PFSK-1 (cell line): ENCODE results near the gene RTN4RL1.

Source experiments
- FOXP2 ChIP-seq: optimal IDR thresholded peaks from 2 replicates; pipeline ENCODE3; 2011; ENCODE audit warnings: borderline replicate concordance, control low read depth, inconsistent platforms; ENCODE audit not compliant: insufficient read depth; ENCODE audit errors: extremely low read length, extremely low read depth
- POLR2AphosphoS5 ChIP-seq: IDR thresholded peaks from 2 replicates; pipeline ENCODE4 v1.6.1; 2012; ENCODE audit warnings: low read depth, mild to moderate bottlenecking, control low read depth, low read length, moderate library complexity
- REST ChIP-seq, 2 experiments: IDR thresholded peaks; 2 replicates each; pipeline versions ENCODE4 v1.6.1 to v1.8.0; 2011 to 2012; ENCODE audit warnings: low read depth in 2 of 2, low read length in 2 of 2, control low read depth in 1 of 2, inconsistent platforms in 1 of 2, mild to moderate bottlenecking in 1 of 2, moderate library complexity in 1 of 2; ENCODE audit not compliant: insufficient read depth in 1 of 2
- SIN3A ChIP-seq: IDR thresholded peaks from 2 replicates; pipeline ENCODE4 v1.6.1; 2012; ENCODE audit warnings: mild to moderate bottlenecking, low read length, moderate library complexity, borderline replicate concordance; ENCODE audit not compliant: insufficient read depth
- TAF1 ChIP-seq: IDR thresholded peaks from 2 replicates; pipeline ENCODE4 v1.6.1; 2012; ENCODE audit warnings: low read length, control low read depth, borderline replicate concordance; ENCODE audit not compliant: insufficient read depth

The RTN4RL1 gene

GRCh38 chr17:2048805-2049204 is 23.7 kb upstream of the RTN4RL1 start:
- TF ChIP-seq SIN3A = no peak

GRCh38 chr17:2047590-2047989 is 22.5 kb upstream of the RTN4RL1 start:
- TF ChIP-seq POLR2AphosphoS5 = no peak
- TF ChIP-seq TAF1 = no peak
- no peak for TF ChIP-seq FOXP2
- TF ChIP-seq SIN3A = no peak
- TF ChIP-seq REST (IDR thresholded peaks at IDR 0.05; ENCODE audit: insufficient read depth in 1 of 2, low read depth in 2 of 2, low read length in 2 of 2) = no peak

- no peak for TF ChIP-seq REST (IDR thresholded peaks at IDR 0.05; ENCODE audit: insufficient read depth in 1 of 2, low read depth in 2 of 2, low read length in 2 of 2)
- no peak for TF ChIP-seq TAF1
- TF ChIP-seq FOXP2 = no peak
- TF ChIP-seq SIN3A = no peak
- TF ChIP-seq POLR2AphosphoS5 = no peak
Observed at GRCh38 chr17:2044263-2044894, 19.2 kb upstream of the RTN4RL1 start.

DNA sequence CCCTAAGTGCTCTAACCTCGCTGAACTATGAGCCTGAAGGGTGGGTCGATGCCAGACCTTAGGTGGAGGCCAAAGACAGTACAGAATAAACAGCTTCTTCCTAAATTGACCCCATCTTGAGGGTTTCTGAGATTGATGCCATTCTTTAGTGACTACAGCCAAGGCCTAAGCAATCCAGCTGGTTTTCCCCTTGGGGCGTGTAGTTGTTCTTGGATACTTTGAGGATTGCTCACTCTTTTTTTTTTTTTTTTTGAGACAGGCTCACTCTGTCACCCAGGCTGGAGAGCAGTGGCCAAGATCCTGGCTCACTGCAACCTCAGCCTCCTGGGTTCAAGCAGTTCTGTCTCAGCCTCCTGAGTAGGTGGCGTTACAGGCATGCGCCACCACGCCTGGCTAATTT is 18.7 kb upstream of the RTN4RL1 start:
- TF ChIP-seq FOXP2 (no peak), TAF1 (no peak), POLR2AphosphoS5 (no peak), REST (IDR thresholded peaks at IDR 0.05; ENCODE audit: insufficient read depth in 1 of 2, low read depth in 2 of 2, low read length in 2 of 2) (no peak), SIN3A (no peak)

DNA sequence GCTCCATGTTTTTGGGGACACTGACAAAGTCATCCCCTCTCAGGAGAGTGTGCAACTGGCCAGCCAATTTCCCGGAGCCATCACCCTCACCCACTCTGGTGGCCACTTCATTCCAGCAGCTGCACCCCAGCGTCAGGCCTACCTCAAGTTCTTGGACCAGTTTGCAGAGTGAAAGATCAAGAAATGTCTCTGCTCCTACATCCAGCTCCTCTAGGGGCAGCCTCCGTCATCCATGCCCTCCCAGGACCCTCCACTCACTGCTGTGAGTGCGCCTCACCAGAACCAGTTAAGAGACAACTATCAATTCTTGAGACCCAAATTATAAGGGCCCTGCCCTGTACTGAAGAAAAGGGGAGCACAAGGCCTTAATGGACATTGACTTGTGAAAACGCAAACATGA is 17.8 kb upstream of the RTN4RL1 start:
- TF ChIP-seq TAF1 = no peak

DNA sequence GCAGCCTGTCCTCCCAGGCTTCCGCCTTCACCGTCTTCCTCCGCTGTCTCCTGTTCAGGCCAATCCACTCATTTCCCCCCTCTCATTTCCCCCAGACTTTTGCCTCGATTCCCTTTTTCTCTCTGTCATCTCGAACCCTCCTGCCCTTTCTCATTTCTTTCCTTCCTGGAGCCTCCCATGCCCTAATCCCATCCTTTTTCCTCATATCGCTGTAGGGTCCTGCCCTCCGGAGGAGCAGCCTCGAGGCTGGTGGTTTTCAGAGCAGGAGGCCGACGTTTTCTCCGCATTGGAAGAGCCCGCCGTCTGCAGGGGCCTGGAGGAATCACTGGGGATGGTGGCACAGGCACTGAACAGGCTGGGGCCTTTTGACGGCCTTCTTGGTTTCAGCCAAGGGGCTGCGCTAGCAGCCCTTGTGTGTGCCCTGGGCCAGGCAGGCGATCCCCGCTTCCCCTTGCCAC is 17.3 kb upstream of the RTN4RL1 start:
- TF ChIP-seq POLR2AphosphoS5 (no peak), SIN3A (no peak), TAF1 (no peak), FOXP2 (no peak)
